Left lobe of liver (tissue), 2 donors: ENCODE measurements around the gene KCNT1. TPM values are rescaled to one million over a fixed set of nuclear protein-coding genes. Genes with fewer than 3 reads are reported as not detected.

Experiments
- ATAC-seq: fragments of 200-7000 bp; cut with Tn5 transposase; one replicate; pipeline ENCODE4 v1.9.1; 2020; ENCODE audit warnings: mild to moderate bottlenecking, moderate library complexity
- DNase-seq: peaks from one replicate; pipeline ENCODE4 v3.0.0-alpha.2; 2020; ENCODE audit warnings: low spot score
- total RNA-seq: library from RNA; stranded (reverse); gene quantifications from one replicate; pipeline ENCODE4 v1.2.1, GENCODE V29; 2021
- donor health status: DM: no; HTN: no; CAD: no; lungs with moderate emphysema.
- donor health status: DM: no; HTN: yes; CAD: no.

KCNT1 gene
- total RNA-seq, 1 donor from 2014 or later = not detected

GRCh38 chr9:135698767-135699166 is 3.2 kb upstream of the KCNT1 start:
- ATAC-seq (no peak), DNase-seq (no peak)

- ATAC-seq = no peak
Measured at GRCh38 chr9:135699440-135699839, 2.5 kb upstream of the KCNT1 start, which contains the start of gene SOHLH1. SOHLH1 (minus strand) TSS chr9:135699481; CDS start chr9:135699467, 14 bp downstream.

GRCh38 chr9:135700525-135700924 is 1.5 kb upstream of the KCNT1 start:
- DNase-seq (no peak), ATAC-seq (peak; percentile 55)

More at GRCh38 chr9:135699440-135699839, 2.5 kb upstream of the KCNT1 start, which contains the start of gene SOHLH1:
- no peak for DNase-seq

GRCh38 chr9:135701067-135701958 is 672 bp upstream of the KCNT1 start:
- no peak for ATAC-seq

GRCh38 chr9:135703726-135704125 is 1.7 kb downstream of the KCNT1 start:
- DNase-seq (no peak), ATAC-seq (no peak)

More at GRCh38 chr9:135701067-135701958, 672 bp upstream of the KCNT1 start:
- DNase-seq = no peak

GRCh38 chr9:135704483-135704882 is 2.5 kb downstream of the KCNT1 start:
- ATAC-seq (no peak), DNase-seq (no peak)

- DNase-seq = no peak
- no peak for ATAC-seq
Measured at GRCh38 chr9:135705376-135705775, 3.4 kb downstream of the KCNT1 start.

GRCh38 chr9:135706288-135706687 is 4.3 kb downstream of the KCNT1 start:
- ATAC-seq (no peak), DNase-seq (no peak)

- DNase-seq (no peak), ATAC-seq (no peak)
Measured at GRCh38 chr9:135707252-135708138, 5.5 kb downstream of the KCNT1 start.

GRCh38 chr9:135708164-135708563 is 6.2 kb downstream of the KCNT1 start:
- DNase-seq = no peak
- ATAC-seq = no peak

- DNase-seq (no peak), ATAC-seq (no peak)
Measured at GRCh38 chr9:135711391-135711790, 9.4 kb downstream of the KCNT1 start.

- ATAC-seq (no peak), DNase-seq (no peak)
Measured at GRCh38 chr9:135711881-135712280, 9.9 kb downstream of the KCNT1 start.

GRCh38 chr9:135712613-135713295 is 10.8 kb downstream of the KCNT1 start:
- ATAC-seq = no peak
- DNase-seq = no peak

GRCh38 chr9:135714242-135715055 is 12.5 kb downstream of the KCNT1 start:
- DNase-seq (no peak), ATAC-seq (peak; percentile 23)

GRCh38 chr9:135715056-135715595 is 13.1 kb downstream of the KCNT1 start:
- ATAC-seq (no peak), DNase-seq (no peak)

- DNase-seq (no peak), ATAC-seq (no peak)
Measured at GRCh38 chr9:135716045-135716444, 14.1 kb downstream of the KCNT1 start.

GRCh38 chr9:135717410-135717809 is 15.4 kb downstream of the KCNT1 start:
- ATAC-seq = no peak

GRCh38 chr9:135718616-135719015 is 16.6 kb downstream of the KCNT1 start:
- no peak for DNase-seq
- ATAC-seq = no peak

More at GRCh38 chr9:135717410-135717809, 15.4 kb downstream of the KCNT1 start:
- DNase-seq = no peak

GRCh38 chr9:135719472-135719871 is 17.5 kb downstream of the KCNT1 start:
- no peak for DNase-seq
- ATAC-seq = no peak

GRCh38 chr9:135722365-135722764 is 20.4 kb downstream of the KCNT1 start:
- ATAC-seq = no peak
- no peak for DNase-seq
